Stimulated activated CD8-positive, alpha-beta memory T cell treated with anti-CD3 and anti-CD28 coated beads, Interleukin-15, amount 100 ng/mL, for 24 hours (primary cell): ENCODE results near the gene CARD10.

ENCODE experiments used
- DNase-seq: peaks from one replicate; pipeline ENCODE4 v3.0.0-alpha.2; 2020; ENCODE audit warnings: low read depth

The CARD10 gene

DNA sequence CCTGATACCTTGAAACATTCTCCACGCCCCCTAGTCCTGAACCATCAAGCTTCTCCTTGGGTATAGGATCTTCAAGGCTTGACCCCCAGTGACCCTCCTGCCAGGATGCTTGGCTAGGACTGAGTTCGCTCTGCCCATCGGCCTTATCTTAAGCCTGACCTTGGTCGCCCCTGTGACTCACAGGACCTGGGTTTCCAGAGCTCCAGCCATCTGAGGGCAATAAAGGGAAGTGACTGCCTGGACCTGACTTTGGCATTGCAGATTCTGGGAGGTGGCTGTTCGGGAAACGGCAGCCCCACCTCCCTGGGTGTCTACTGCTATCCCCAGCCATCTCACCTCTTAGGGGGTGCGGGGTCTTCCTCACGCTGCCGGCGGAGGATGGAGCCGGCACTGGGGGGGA lies 15.4 kb downstream of the CARD10 start:
- no peak for DNase-seq

GRCh38 chr22:37503183-37503683 lies 16.0 kb downstream of the CARD10 start:
- DNase-seq: no peak

DNA sequence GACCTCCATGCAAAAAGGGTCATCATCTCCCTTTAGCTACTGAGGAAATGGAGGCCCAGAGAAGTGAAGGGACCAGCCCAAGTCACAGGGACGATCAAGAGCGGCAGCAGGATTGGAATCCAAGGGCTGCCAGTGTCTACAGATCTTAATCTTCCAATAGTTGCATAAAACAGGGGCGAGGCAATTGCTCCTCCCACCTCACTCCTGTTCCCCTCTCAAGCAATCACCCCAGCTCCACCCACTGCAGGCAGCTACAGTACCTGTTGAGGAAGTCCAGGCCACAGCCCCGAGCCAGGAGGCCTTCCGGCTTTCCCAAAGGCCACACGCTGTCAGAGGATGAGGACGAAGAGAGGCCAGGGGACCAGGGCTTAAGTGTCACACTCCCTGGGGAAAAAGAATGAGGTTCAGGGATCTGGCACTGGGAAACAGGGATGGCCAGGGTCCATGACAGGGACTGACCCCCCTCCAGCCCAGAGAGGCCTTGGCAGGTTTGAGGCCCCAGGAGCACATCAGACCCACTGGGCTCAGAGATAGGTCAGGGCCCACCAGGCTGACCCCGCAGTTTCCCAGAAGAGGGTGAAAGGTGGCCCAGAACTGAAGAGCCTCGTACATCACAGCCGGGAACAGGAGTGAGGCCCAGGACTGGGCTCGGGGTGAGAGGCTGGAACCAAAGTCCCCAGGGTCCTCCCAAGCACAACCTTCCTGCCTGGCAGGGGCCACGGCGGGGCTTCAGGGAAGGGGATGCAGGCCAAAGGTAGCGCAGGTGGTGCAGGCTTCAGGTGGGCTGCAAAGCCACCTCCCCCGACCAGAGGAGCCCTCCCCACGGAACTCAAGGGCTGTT lies 16.7 kb downstream of the CARD10 start:
- DNase-seq: no peak

DNA sequence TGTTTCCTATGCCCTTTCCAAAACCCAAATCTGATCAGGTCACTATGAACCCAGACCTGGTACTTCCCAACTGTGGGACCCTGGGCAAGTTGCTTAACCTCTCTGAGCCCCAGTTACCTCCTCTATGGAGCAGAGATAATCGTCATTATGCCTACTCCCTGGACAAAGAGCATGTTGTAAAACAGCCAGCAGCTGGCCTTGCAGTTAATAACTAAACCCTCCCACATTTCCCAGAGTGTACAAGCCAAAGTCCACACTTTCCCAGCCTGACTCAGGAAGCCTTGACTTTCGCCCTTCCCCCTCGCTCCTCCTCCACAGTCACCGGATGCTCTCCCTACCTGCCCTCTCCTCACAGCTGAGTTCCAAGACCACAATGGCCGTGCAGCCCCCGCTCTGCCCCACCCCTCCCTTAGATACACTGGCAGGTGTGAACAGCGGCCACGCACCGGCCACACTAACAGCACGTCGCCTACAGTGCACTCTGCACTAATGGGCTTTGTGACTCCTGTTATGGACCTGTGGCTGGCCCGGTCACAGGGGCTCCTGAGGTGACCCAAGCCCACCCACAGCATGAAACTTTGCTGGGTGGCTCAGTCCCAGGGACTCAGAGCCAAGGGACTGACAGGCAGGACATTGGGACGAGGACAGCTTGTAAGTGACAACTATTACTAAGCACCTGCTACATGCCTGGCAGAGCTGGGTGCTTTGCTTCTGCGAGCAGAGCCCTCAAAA lies 17.4 kb downstream of the CARD10 start:
- DNase-seq: no peak

GRCh38 chr22:37500745-37501609 lies 18.2 kb downstream of the CARD10 start:
- no peak for DNase-seq

GRCh38 chr22:37499789-37500540 lies 19.2 kb downstream of the CARD10 start:
- DNase-seq: no peak

GRCh38 chr22:37499027-37499707 lies 20.0 kb downstream of the CARD10 start:
- no peak for DNase-seq

GRCh38 chr22:37498289-37498909 lies 20.8 kb downstream of the CARD10 start:
- peak; percentile 33 for DNase-seq

DNA sequence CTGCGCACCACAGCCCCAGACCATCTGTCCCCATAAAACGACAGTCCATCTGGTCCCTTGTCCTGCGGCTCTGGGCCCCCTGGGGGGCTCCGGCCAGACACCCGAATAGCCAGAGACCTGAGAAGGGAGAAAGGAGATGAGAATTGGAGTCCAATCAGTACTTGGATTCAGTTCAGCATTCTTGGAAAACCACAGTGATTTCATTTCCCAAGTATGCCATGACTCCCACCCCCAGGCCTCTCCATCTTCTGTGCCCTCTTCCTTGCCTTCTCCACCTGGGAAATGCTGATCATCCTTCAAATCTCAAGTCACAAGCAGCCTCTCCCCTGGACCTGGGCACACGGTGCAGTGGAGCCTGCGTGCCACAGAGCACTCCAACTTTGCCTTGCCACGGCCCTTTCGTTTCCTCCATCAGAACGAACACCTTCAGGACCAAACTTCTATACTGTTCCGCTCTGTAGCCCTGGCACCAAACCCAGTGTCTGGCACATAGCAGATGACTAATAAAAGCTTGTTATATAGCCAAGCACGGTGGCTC lies 22.1 kb downstream of the CARD10 start:
- no peak for DNase-seq

- DNase-seq: no peak
These were observed 22.6 kb downstream of the CARD10 start for GRCh38 chr22:37496651-37497050.

DNA sequence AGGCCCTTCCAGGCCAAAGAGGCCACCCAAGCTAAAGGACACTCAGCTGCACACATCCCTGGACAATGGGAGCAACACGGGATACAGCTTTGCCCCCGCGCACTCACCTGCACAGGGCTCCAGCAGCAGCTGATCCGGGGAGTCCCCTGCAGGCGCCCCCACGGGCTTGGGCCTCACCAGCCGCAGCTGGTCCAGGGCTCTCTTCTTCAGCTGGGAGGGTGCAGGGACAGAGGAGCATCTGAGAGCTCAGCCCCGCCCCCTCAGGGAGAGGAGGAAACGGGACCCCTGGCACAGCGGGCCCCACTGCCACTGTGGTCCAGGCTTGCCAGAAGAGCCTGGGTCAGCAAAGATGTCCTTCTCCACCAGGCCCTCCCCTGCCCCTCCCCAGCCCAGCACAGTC lies 25.2 kb downstream of the CARD10 start:
- no peak for DNase-seq

GRCh38 chr22:37492428-37493344 lies 26.5 kb downstream of the CARD10 start:
- DNase-seq: peak; percentile 21

DNA sequence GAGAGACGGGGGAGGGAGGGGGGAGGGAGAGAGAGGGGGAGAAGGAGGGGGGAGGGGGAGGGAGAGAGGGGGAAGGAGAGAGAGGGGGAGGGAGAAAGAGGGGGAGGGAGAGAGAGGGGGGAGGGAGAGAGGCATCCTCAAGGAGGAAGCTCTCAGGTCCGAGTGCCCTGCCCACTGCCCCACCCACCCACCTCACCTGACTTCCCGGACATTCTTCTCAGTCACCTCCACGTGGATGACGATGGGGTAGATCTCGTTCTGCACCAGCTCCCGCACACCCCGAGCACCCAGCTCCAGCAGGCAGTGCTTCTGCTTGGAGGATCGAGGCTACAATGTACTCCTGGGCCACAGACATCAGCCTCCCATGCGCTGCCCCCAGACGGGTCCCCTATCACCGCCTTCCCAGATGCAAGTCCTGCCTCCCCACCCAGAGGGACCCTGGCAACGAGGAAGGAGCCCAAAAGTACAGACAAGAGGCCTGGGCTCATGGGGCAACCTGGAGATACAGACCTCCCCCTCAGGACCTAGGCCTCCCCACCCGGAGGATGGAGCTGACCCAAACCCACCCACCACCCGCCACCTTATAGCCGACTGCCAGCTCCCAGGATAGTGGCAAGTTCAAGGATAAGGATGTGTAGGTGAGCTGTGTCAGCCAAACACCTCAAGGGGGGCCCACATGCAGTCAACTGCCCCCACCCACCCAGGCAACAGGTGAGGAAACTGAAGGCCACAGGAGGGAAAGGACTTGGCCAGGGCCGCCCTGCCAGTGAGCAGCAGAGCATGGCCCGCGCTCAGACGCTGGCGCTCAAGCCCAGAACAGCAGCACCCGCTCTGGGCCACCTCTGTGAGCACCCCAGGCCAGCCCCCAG lies 27.4 kb downstream of the CARD10 start:
- no peak for DNase-seq

GRCh38 chr22:37491106-37491505 lies 28.1 kb downstream of the CARD10 start:
- no peak for DNase-seq

DNA sequence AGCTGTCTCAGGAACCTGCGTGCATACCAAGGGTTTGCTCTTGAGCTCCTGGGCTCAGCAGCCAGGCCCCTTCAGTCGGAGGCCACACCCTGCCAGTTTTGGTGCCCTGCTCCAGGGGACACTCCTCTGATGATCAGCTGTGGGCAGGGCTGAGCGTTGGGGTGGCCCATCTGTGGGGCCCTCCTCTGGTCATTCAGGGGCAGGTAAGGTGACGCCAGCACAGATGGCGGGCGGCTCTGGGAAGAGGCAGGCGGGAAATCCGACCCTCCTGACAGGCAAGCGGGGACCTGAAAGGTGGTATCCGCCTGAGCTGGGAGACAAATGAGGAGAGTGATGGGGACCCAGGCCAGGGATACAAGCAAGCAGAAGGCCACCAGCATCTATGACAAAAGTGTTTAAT lies 29.2 kb downstream of the CARD10 start:
- no peak for DNase-seq

DNA sequence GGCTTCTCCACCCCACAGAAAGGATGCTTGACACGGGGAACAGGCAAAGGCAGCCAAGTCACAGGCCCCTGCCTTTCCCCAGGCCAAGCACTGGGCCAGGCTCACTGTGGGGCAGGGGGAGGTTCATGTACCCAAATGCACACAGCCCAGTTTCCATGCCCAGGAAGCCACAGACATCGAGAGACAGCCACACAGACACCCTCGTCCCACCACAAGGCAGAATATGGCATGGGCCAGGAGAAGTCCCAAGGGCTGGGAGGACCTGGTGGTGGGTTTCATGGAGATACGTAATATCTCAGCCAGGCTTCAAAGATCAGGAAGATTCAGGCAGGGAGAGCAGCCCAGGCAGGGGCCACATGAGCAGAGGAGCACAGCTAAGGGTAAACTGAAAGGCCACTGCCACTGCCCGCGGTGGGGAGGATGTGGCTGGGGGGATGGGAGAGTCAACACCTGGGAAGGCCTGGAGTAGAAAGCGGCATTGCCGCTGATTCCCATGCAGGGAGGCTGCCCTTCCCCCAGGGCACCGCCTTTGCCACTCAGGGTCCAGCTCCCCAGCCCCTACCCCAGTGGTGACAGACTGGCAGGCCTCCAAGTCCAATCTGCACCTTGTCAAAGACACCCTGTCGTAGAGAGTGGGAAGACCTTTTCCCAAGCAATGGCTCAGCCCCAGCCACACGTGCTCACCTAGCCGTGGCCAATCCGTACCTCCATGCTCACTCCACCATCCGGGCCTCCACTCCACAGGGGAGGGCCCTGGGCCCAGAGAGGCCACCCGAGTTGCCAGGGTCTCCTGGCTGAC lies 30.7 kb downstream of the CARD10 start:
- no peak for DNase-seq

DNA sequence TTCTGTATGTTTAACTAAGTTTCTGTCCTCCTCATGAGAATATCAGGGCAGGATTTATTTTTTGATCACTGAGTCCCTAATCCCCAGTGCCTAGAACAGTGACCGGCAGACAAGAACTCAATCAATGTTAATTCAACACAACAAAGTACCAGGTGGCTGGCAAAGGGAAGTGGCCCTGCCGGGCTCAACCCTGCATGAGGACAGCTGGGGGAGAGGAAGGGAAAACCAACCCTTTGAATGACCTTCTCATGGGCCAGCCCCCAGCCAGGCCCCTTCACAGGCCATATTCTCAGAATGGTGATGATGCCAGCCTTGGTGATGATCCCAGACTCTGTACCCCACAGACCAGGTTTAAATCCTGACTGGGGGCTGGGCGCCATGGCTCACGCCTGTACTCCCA lies 31.6 kb downstream of the CARD10 start:
- DNase-seq: no peak
